PC-9 (cell line): ENCODE results near the gene ETS1.

Experiments
- CTCF ChIP-seq: fragments of 200-600 bp; sonication (generic); conservative IDR thresholded peaks from 2 replicates; pipeline ENCODE4 v1.6.1; 2017; ENCODE audit warnings: mixed run types, antibody characterized with exemption, mild to moderate bottlenecking, moderate library complexity
- EZH2 ChIP-seq: fragments of 200-600 bp; sonication (generic); IDR thresholded peaks from 2 replicates; pipeline ENCODE4 v1.8.0; 2017; ENCODE audit warnings: antibody characterized with exemption, low read depth

- TF ChIP-seq CTCF (no peak), EZH2 (no peak)
These were observed 89.6 kb downstream of the ETS1 start for GRCh38 chr11:128497776-128498095.
